Gastrocnemius medialis (tissue), 4 donors: ENCODE data around the gene RMC1. TPM values are rescaled to one million over a fixed set of nuclear protein-coding genes. Genes with fewer than 3 reads are reported as not detected.

Experiments used
- ATAC-seq, 2 donors: fragments of 150-250 bp; one replicate each; pipeline ENCODE4 v1.9.1; 2016
- DNase-seq, 2 donors: peaks; one replicate each; pipeline ENCODE4 v3.0.0-alpha.2; 2019
- H3K27ac ChIP-seq, 4 donors: fragments of 200-600 bp; sonication (generic); 1 replicate in 1 of 4; 2 replicates in 3 of 4; pipeline ENCODE4 v1.5.1; 2016 to 2018; ENCODE audit warnings: mild to moderate bottlenecking in 2 of 4, moderate library complexity in 1 of 4
- H3K27me3 ChIP-seq, 3 donors: fragments of 200-600 bp; sonication (generic) in 2 of 3; 1 replicate in 1 of 3; 2 replicates in 2 of 3; pipeline versions ENCODE4 v1.5.1 to v1.6.0; 2016 to 2019; ENCODE audit warnings: mild to moderate bottlenecking in 1 of 3, moderate library complexity in 1 of 3
- H3K36me3 ChIP-seq, 2 donors: fragments of 200-600 bp; sonication (generic) in 1 of 2; one replicate each; pipeline ENCODE4 v1.5.1; 2017 to 2018
- H3K4me1 ChIP-seq, 2 donors: fragments of 200-600 bp; sonication (generic) in 1 of 2; one replicate each; pipeline ENCODE4 v1.5.1; 2016 to 2017; ENCODE audit warnings: mild to moderate bottlenecking in 2 of 2
- H3K4me3 ChIP-seq, 4 donors: fragments of 200-600 bp; sonication (generic) in 3 of 4; 1 replicate in 1 of 4; 2 replicates in 3 of 4; pipeline ENCODE4 v1.5.1; 2016 to 2019; ENCODE audit warnings: mild to moderate bottlenecking in 2 of 4
- H3K9me3 ChIP-seq, 3 donors: fragments of 200-600 bp; sonication (generic) in 2 of 3; 1 replicate in 1 of 3; 2 replicates in 2 of 3; pipeline ENCODE4 v1.5.1; 2016 to 2019
- POLR2A ChIP-seq, 2 donors: fragments of 450-650 bp; IDR thresholded peaks; one replicate each; pipeline ENCODE4 v1.6.1; 2017; ENCODE audit warnings: antibody characterized with exemption in 2 of 2, mild to moderate bottlenecking in 2 of 2, moderate library complexity in 2 of 2
- in situ Hi-C, 4 donors: fragments of 200-750 bp; cut with MboI; loops; one replicate each; pipeline versions ENCODE4 v1.15.0 to v1.8.0; 2017; ENCODE audit warnings: low sequenced_read_pairs in 4 of 4
- intact Hi-C: fragments of 100-400 bp; cut with DNase I; formaldehyde crosslinking; loops from one replicate; pipeline ENCODE4 v1.15.1; 2023; ENCODE audit warnings: low total_unique reads
- total RNA-seq, 4 donors: library from RNA; depleted of rRNA; stranded (reverse); fragments of >200 nt; gene quantifications; one replicate each; pipeline versions ENCODE4 v1.1.0 to v1.2.3, GENCODE V29; 2016
- TF ChIP-seq, protein P1 (sequence below), 5 experiments: fragments of 450-650 bp in 3 of 5; fragments of 200-600 bp in 2 of 5; sonication (generic) in 2 of 5; IDR thresholded peaks in 4 of 5; conservative IDR thresholded peaks in 1 of 5; 1 replicate in 4 of 5; 2 replicates in 1 of 5; pipeline ENCODE4 v1.5.1; 2016 to 2019; ENCODE audit warnings: antibody characterized with exemption in 5 of 5, mild to moderate bottlenecking in 3 of 5, moderate library complexity in 3 of 5

Gene RMC1
- total RNA-seq, 4 donors from 2014 or later = 20.1 to 27.3 (median 25.2) TPM

DNA sequence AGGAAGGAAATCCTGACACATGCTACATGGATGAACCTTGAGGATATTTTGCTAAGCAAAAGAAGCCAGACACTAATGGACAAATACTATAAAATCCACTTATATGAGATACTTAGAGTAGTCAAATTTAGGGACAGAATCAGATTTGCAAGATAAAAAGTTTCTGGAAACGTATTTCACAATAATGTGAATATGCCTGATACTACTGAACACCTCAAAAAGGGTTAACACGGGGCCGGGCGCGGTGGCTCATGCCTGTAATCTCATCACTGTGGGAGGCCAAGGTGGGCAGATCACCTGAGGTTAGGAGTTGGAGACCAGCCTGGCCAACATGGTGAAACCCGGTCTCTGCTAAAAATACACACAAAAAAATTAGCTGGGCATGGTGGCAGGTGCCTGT lies 1.7 kb upstream of the RMC1 start:
- in situ Hi-C loops = loop anchor here in 1 of 4 donors (25.0 kb wide), 1 partner anchor 311 kb away; no protein-coding TSS in a partner anchor
- H3K27me3 ChIP-seq = no peaks in the 10 kb centered on the region
- H3K9me3 ChIP-seq = no peaks in the 10 kb centered on the region
- no peak overlapping the region for H3K4me3 ChIP-seq
- intact Hi-C loops = loop anchor here (2.0 to 10.0 kb wide), 3 partner anchors 323 to 567 kb away; partner anchors contain the start of genes CABLES1 and RBBP8
- H3K36me3 ChIP-seq = no peaks in the 10 kb centered on the region
- peaks cover 16 to 22% of the 10 kb centered on the region in 2 donors for H3K4me1 ChIP-seq
- no peak overlapping the region for H3K27ac ChIP-seq
- DNase-seq (no peak), ATAC-seq (no peak)
- no peak for TF ChIP-seq POLR2A (IDR thresholded peaks at IDR 0.05)
- TF ChIP-seq, protein P1, sequence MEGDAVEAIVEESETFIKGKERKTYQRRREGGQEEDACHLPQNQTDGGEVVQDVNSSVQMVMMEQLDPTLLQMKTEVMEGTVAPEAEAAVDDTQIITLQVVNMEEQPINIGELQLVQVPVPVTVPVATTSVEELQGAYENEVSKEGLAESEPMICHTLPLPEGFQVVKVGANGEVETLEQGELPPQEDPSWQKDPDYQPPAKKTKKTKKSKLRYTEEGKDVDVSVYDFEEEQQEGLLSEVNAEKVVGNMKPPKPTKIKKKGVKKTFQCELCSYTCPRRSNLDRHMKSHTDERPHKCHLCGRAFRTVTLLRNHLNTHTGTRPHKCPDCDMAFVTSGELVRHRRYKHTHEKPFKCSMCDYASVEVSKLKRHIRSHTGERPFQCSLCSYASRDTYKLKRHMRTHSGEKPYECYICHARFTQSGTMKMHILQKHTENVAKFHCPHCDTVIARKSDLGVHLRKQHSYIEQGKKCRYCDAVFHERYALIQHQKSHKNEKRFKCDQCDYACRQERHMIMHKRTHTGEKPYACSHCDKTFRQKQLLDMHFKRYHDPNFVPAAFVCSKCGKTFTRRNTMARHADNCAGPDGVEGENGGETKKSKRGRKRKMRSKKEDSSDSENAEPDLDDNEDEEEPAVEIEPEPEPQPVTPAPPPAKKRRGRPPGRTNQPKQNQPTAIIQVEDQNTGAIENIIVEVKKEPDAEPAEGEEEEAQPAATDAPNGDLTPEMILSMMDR (IDR thresholded peaks at IDR 0.05 in 4 of 5, conservative IDR thresholded peaks at IDR 0.05 in 1 of 5) = no peak

DNA sequence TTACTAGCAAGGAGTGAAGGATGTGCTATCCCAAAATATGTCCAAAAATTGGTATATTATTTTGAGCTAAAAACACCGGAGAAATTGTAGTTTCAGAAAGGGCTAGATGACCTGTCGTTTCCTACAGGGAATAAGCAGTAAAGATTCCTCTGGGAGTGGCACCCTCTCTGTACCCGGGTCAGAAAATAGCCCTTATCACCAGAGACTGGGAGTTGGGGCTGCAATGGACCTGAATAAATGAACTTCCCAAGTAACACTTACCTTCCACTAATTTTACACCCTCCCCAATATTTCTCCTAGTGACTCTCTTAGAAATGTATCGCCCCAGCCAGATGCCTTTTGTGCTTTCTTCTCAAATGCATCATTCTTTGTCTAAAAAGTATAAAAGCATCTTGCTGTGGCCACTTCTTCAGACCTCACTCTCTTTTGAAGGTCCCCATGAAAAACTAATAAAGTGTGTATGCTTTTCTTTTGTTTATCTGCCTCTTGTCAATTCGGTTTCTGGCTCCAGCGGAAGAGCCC lies 734 bp upstream of the RMC1 start:
- H3K27ac ChIP-seq = peak overlapping the region; percentile 91 to 94 (median 92)
- DNase-seq (no peak), ATAC-seq (peak in 1 of 2 donors; percentile 2)
- H3K27me3 ChIP-seq = no peaks in the 10 kb centered on the region
- H3K4me3 ChIP-seq = peak overlapping the region; percentile 77 to 89 (median 82)
- in situ Hi-C loops (loop anchor here in 1 of 4 donors (25.0 kb wide), 1 partner anchor 310 kb away; no protein-coding TSS in a partner anchor), intact Hi-C loops (loop anchor here (1.0 to 10.0 kb wide), 6 partner anchors 49 to 568 kb away; partner anchors contain the start of genes CABLES1, NPC1, RBBP8 and RIOK3)
- H3K9me3 ChIP-seq = no peaks in the 10 kb centered on the region
- no peaks in the 10 kb centered on the region for H3K36me3 ChIP-seq
- TF ChIP-seq, protein P1 (IDR thresholded peaks at IDR 0.05 in 4 of 5, conservative IDR thresholded peaks at IDR 0.05 in 1 of 5) = no peak
- TF ChIP-seq POLR2A (IDR thresholded peaks at IDR 0.05) = no peak
- peaks cover 16 to 22% of the 10 kb centered on the region in 2 donors for H3K4me1 ChIP-seq

DNA sequence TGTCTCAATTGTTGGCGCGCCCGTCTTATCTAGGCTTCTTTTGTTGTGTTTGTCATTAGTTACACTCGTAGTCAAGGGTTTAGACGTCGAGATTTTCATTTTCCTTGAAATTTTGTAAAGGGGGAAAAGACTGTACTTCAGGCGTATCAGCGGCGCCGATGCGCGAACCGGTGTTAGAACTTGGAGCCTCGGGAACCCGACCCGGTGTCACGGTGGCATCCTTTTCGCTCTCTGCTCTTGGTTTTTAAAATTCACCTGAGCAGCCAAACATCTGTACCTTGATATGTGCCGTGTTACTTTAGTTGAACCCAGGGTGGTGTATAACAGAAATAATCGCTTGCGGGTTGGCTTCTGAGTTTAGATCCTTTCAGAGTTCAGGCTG lies 643 bp downstream of the RMC1 start:
- ATAC-seq = no peak
- peaks cover 16 to 22% of the 10 kb centered on the region in 2 donors for H3K4me1 ChIP-seq
- no peaks in the 10 kb centered on the region for H3K9me3 ChIP-seq
- DNase-seq = no peak
- H3K27me3 ChIP-seq = no peaks in the 10 kb centered on the region
- in situ Hi-C loops = loop anchor here in 1 of 4 donors (25.0 kb wide), 1 partner anchor 308 kb away; no protein-coding TSS in a partner anchor
- no peak for TF ChIP-seq POLR2A (IDR thresholded peaks at IDR 0.05)
- TF ChIP-seq, protein P1 (IDR thresholded peaks at IDR 0.05 in 4 of 5, conservative IDR thresholded peaks at IDR 0.05 in 1 of 5) = no peak
- peak overlapping the region; percentile 80 to 92 (median 91) for H3K27ac ChIP-seq
- intact Hi-C loops = loop anchor here (1.0 to 10.0 kb wide), 6 partner anchors 51 to 569 kb away; partner anchors contain the start of genes CABLES1, NPC1, RBBP8 and RIOK3
- H3K4me3 ChIP-seq = peak overlapping the region; percentile 77 to 89 (median 82)
- no peaks in the 10 kb centered on the region for H3K36me3 ChIP-seq

DNA sequence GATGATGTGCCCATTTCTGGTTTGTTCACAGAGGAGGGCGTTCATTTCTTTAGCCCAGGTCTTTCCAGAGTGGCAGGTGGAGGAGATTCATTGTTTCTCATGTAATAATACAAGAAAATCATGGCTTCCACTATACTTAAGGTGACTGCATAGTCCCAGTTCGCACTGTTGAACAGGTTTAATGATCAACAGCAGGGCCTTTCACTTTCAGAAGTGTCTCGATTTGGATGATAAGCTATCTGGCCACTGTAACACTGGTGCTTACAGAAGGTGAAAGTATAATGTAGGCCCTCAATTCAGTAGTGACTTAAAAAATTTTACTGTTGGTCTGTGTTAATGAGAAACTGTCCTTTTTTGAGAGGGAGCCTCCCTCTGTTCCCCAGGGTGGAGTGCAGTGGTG lies 1.4 kb downstream of the RMC1 start:
- in situ Hi-C loops = loop anchor here in 1 of 4 donors (25.0 kb wide), 1 partner anchor 308 kb away; no protein-coding TSS in a partner anchor

More for the DNA sequence above, 1.4 kb downstream of the RMC1 start:
- intact Hi-C loops = loop anchor here (10.0 kb wide), 2 partner anchors 320 to 570 kb away; partner anchors contain the start of gene RBBP8
- Histone ChIP-seq H3K9me3 (no peaks in the 10 kb centered on the region), H3K27ac (peak overlapping the region in 1 of 4 donors; percentile 91), H3K4me1 (peaks cover 16 to 22% of the 10 kb centered on the region in 2 donors), H3K36me3 (peaks cover 0 to 6% of the 10 kb centered on the region in 2 donors), H3K27me3 (no peaks in the 10 kb centered on the region), H3K4me3 (peak overlapping the region; percentile 77 to 89 (median 82))
- DNase-seq (no peak), ATAC-seq (no peak)
- no peak for TF ChIP-seq POLR2A (IDR thresholded peaks at IDR 0.05)
- TF ChIP-seq, protein P1 (IDR thresholded peaks at IDR 0.05 in 4 of 5, conservative IDR thresholded peaks at IDR 0.05 in 1 of 5) = no peak
